GM19351 (cell line): ENCODE results near the gene LUC7L2.
"Not testable (repeated sequence)": the region's sequence is repeated elsewhere in the genome, so short reads cannot be mapped to it uniquely, and the experiment has no call there.

Experiments used
- ATAC-seq: cut with Tn5 transposase; IDR thresholded peaks from one replicate; pipeline ENCODE4 v1.9.1; 2021; ENCODE audit warnings: mild to moderate bottlenecking, moderate library complexity; ENCODE audit not compliant: unreplicated experiment

LUC7L2 gene

GRCh38 chr7:139439375-139439774 lies 79.7 kb downstream of the LUC7L2 start:
- ATAC-seq = no peak

- no peak for ATAC-seq
These were observed 82.3 kb downstream of the LUC7L2 start for GRCh38 chr7:139441961-139442360.

GRCh38 chr7:139446051-139446890 lies 86.6 kb downstream of the LUC7L2 start:
- ATAC-seq = no peak

GRCh38 chr7:139450851-139451250 lies 91.2 kb downstream of the LUC7L2 start:
- ATAC-seq = no peak

GRCh38 chr7:139451638-139452037 lies 91.9 kb downstream of the LUC7L2 start:
- no peak for ATAC-seq

- no peak for ATAC-seq
These were observed 93.4 kb downstream of the LUC7L2 start for GRCh38 chr7:139452958-139453672.

GRCh38 chr7:139453673-139454321 lies 94.1 kb downstream of the LUC7L2 start:
- no peak for ATAC-seq

GRCh38 chr7:139455789-139456188 lies 96.1 kb downstream of the LUC7L2 start:
- no peak for ATAC-seq

GRCh38 chr7:139456511-139456910 lies 96.8 kb downstream of the LUC7L2 start:
- ATAC-seq = no peak

DNA sequence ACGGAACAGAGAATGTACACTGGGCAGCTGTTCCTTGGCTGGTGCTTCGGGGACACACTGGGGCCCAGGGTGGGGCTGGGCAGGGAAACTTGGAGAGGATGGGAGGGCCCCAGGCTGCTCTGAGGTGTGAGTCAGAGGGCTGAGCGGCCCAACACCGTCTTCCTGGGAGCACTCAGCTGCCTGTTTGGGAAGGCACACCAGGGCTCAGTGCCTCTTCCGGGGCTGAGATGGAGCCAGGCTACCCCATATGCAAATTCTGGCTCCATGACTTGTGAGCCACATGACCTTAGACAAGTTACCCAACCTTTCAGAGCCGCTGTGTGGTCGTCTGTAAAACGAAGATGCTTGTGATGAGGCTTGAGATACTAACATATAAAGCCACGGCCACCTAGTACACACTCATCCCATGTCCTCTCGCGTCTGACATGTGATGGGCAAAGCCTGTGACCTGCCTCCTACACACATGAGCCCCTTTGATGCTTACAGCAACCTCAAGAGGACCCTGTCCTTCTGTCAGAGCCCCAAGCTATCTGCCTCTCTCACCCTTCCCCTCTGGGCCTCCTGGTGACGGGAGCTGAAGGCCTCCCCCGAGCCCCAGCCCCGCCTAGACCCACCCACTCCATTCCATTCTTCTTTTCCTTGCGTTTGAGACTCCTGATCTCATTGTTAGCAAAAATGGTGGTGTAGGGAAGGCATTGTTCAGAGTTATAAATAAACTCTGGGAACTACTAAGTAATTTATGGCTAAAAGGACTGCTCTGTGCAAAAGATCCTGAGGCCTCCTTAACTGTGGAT lies 97.7 kb downstream of the LUC7L2 start:
- ATAC-seq = no peak

GRCh38 chr7:139463421-139463820 lies 103.7 kb downstream of the LUC7L2 start:
- ATAC-seq = not testable (repeated sequence)

- not testable (repeated sequence) for ATAC-seq
These were observed 104.8 kb downstream of the LUC7L2 start for GRCh38 chr7:139464511-139464910.

- not testable (repeated sequence) for ATAC-seq
These were observed 105.4 kb downstream of the LUC7L2 start for GRCh38 chr7:139465072-139465471.

GRCh38 chr7:139467729-139468128 lies 108.0 kb downstream of the LUC7L2 start:
- ATAC-seq = not testable (repeated sequence)

- ATAC-seq = not testable (repeated sequence)
These were observed 108.6 kb downstream of the LUC7L2 start for GRCh38 chr7:139468281-139468680.

GRCh38 chr7:139471740-139472353 lies 112.2 kb downstream of the LUC7L2 start:
- ATAC-seq = no peak
